GM19238 (cell line): Measurements from ENCODE around the gene S100A14.
"Not testable (repeated sequence)": the region's sequence is repeated elsewhere in the genome, so short reads cannot be mapped to it uniquely, and the experiment has no call there.

Experiments
- DNase-seq: peaks from one replicate; pipeline ENCODE4 v3.0.0; 2011; ENCODE audit warnings: low spot score; ENCODE audit not compliant: insufficient read length

The S100A14 gene

GRCh38 chr1:153588482-153588881, 27.6 kb downstream of the S100A14 start:
- no peak for DNase-seq

GRCh38 chr1:153588033-153588432, 28.1 kb downstream of the S100A14 start:
- not testable (repeated sequence) for DNase-seq

- no peak for DNase-seq
Measured at GRCh38 chr1:153587314-153587713, 28.8 kb downstream of the S100A14 start.

- DNase-seq: no peak
Measured at GRCh38 chr1:153586347-153586746, 29.8 kb downstream of the S100A14 start.

- DNase-seq: no peak
Measured at GRCh38 chr1:153585006-153585405, 31.1 kb downstream of the S100A14 start.

- no peak for DNase-seq
Measured at GRCh38 chr1:153583976-153584375, 32.1 kb downstream of the S100A14 start.

GRCh38 chr1:153583514-153583913, 32.6 kb downstream of the S100A14 start:
- not testable (repeated sequence) for DNase-seq

- DNase-seq: not testable (repeated sequence)
Measured at GRCh38 chr1:153582836-153583235, 33.3 kb downstream of the S100A14 start.

- DNase-seq: no peak
Measured at GRCh38 chr1:153578936-153579335, 37.2 kb downstream of the S100A14 start.

- no peak for DNase-seq
Measured at GRCh38 chr1:153578490-153578889, 37.6 kb downstream of the S100A14 start.

- no peak for DNase-seq
Measured at GRCh38 chr1:153577624-153578051, 38.5 kb downstream of the S100A14 start.

GRCh38 chr1:153577138-153577537, 39.0 kb downstream of the S100A14 start:
- no peak for DNase-seq

GRCh38 chr1:153575497-153575896, 40.6 kb downstream of the S100A14 start:
- DNase-seq: not testable (repeated sequence)

- not testable (repeated sequence) for DNase-seq
Measured at GRCh38 chr1:153575081-153575491, 41.0 kb downstream of the S100A14 start.

- DNase-seq: no peak
Measured at GRCh38 chr1:153573351-153573750, 42.8 kb downstream of the S100A14 start.

GRCh38 chr1:153572569-153573015, 43.5 kb downstream of the S100A14 start:
- DNase-seq: peak; percentile 63

GRCh38 chr1:153571706-153572105, 44.4 kb downstream of the S100A14 start:
- no peak for DNase-seq

GRCh38 chr1:153570874-153571273, 45.3 kb downstream of the S100A14 start:
- no peak for DNase-seq

- DNase-seq: no peak
Measured at GRCh38 chr1:153569465-153569864, 46.7 kb downstream of the S100A14 start.

- peak; percentile 76 for DNase-seq
Measured at GRCh38 chr1:153568367-153569099, 47.6 kb downstream of the S100A14 start.

- DNase-seq: no peak
Measured at GRCh38 chr1:153567621-153568366, 48.3 kb downstream of the S100A14 start.
